ENCODE measurements around the gene SNX14. TPM values are rescaled to one million over a fixed set of nuclear protein-coding genes. Genes with fewer than 3 reads are reported as not detected.

The SNX14 gene
- total and polyA plus RNA-seq, 2 donors (not counting 3 experiments of a cell fraction or from before 2014, with no cell fraction given): 41.3 to 74.3 TPM

DNA sequence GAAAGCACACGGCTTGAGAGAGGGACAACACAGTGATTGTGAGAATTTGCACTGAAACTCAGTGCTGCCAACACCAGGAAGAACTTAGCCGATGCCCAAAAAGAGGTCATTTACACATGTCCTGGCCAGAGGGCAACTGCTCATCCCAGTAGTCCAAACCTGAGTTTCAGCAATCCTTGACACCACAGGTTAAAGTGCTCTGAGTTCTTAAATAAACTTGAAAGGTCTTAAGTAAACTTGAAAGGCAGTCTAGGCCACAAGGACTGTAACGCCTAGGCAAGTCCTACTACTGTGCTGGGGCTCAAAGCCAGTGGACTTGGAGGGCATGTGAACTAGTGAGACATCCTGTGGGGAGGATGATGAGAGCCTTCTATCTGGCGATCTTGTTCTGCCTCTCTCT is 14.1 kb downstream of the SNX14 start:
- H3K4me3 ChIP-seq (replicated peaks in 1 of 3; ENCODE audit: insufficient read depth in 1 of 3, low read depth in 1 of 3, low read length in 3 of 3): no peak overlapping the region
- H3K79me2 ChIP-seq (ENCODE audit: control insufficient read depth, insufficient read depth, low read length): peaks cover 75% of the 10 kb centered on the region
- H3K36me3 ChIP-seq (ENCODE audit: control insufficient read depth in 2 of 2, extremely low read depth in 1 of 2, insufficient read depth in 2 of 2, low read length in 2 of 2): no peaks in the 10 kb centered on the region
- BruUV-seq (replicated peaks): no TSS peak
- CTCF ChIA-PET: no interaction called here
- FAIRE-seq (no peak), DNase-seq (ENCODE audit: low read depth, low spot score) (no peak)
- no peaks in the 10 kb centered on the region for H3K9me3 ChIP-seq (replicated peaks; ENCODE audit: control insufficient read depth, insufficient read depth, low read length)
- intact Hi-C loops (cut with micrococcal nuclease) (no loop called here), dilution Hi-C loops (cut with MboI; ENCODE audit: extremely low pct_ligation_motif_present, low sequenced_read_pairs) (no loop called here)
- H3K27ac ChIP-seq (ENCODE audit: insufficient read depth, low read depth, low read length): no peak overlapping the region
- no peaks in the 10 kb centered on the region for H3K27me3 ChIP-seq (ENCODE audit: control insufficient read depth in 2 of 2, insufficient read depth in 2 of 2, low read length in 2 of 2)
- H4K20me1 ChIP-seq (replicated peaks; ENCODE audit: control insufficient read depth, extremely low read depth, insufficient read depth, low read length): peaks cover 2% of the 10 kb centered on the region
- no peak for TF ChIP-seq JUN (IDR thresholded peaks at IDR 0.05; ENCODE audit: borderline replicate concordance, insufficient read depth, insufficient read length, low read depth)
- TF ChIP-seq, protein P1, sequence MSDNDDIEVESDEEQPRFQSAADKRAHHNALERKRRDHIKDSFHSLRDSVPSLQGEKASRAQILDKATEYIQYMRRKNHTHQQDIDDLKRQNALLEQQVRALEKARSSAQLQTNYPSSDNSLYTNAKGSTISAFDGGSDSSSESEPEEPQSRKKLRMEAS (IDR thresholded peaks at IDR 0.05; ENCODE audit: insufficient read depth, insufficient read length): no peak
- TF ChIP-seq EZH2 (IDR thresholded peaks at IDR 0.05; ENCODE audit: borderline replicate concordance, low read depth, low read length, severe bottlenecking): no peak
- TF ChIP-seq GATA2 (IDR thresholded peaks at IDR 0.05; ENCODE audit: insufficient read depth, insufficient read length, low read depth, low read length): no peak
- TF ChIP-seq FOS (IDR thresholded peaks at IDR 0.05; ENCODE audit: borderline replicate concordance, insufficient read depth, low read length): no peak
- TF ChIP-seq, protein P2, sequence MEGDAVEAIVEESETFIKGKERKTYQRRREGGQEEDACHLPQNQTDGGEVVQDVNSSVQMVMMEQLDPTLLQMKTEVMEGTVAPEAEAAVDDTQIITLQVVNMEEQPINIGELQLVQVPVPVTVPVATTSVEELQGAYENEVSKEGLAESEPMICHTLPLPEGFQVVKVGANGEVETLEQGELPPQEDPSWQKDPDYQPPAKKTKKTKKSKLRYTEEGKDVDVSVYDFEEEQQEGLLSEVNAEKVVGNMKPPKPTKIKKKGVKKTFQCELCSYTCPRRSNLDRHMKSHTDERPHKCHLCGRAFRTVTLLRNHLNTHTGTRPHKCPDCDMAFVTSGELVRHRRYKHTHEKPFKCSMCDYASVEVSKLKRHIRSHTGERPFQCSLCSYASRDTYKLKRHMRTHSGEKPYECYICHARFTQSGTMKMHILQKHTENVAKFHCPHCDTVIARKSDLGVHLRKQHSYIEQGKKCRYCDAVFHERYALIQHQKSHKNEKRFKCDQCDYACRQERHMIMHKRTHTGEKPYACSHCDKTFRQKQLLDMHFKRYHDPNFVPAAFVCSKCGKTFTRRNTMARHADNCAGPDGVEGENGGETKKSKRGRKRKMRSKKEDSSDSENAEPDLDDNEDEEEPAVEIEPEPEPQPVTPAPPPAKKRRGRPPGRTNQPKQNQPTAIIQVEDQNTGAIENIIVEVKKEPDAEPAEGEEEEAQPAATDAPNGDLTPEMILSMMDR (IDR thresholded peaks at IDR 0.05; ENCODE audit: extremely low read depth in 1 of 2, insufficient read depth in 1 of 2, low read depth in 1 of 2, low read length in 2 of 2): no peak
- no peak for TF ChIP-seq POLR2A (IDR thresholded peaks at IDR 0.05; ENCODE audit: low read depth, low read length)
- TF ChIP-seq MYC (IDR thresholded peaks at IDR 0.05; ENCODE audit: low read depth, low read length): no peak
- no peak for TF ChIP-seq POLR2AphosphoS5 (IDR thresholded peaks at IDR 0.05; ENCODE audit: insufficient read depth, low read depth, low read length)
- no peak overlapping the region for H3K4me2 ChIP-seq (ENCODE audit: insufficient read depth, low read length)
- POLR2A ChIA-PET: no interaction called here
- H2AFZ ChIP-seq (ENCODE audit: low read depth, low read length): no peak overlapping the region
- H3K4me1 ChIP-seq (ENCODE audit: control insufficient read depth, extremely low read depth, insufficient read depth, low read length): peaks cover 20% of the 10 kb centered on the region
- peaks cover under 1% of the 10 kb centered on the region for H3K9me1 ChIP-seq (replicated peaks; ENCODE audit: control insufficient read depth, extremely low read depth, insufficient read depth, low read length)
- no peak overlapping the region for H3K9ac ChIP-seq (replicated peaks; ENCODE audit: extremely low read depth, insufficient read depth, low read length)

All from endothelial cell of umbilical vein (primary cell).